Measurements from ENCODE around the gene STEAP3. TPM values are rescaled to one million over a fixed set of nuclear protein-coding genes. Genes with fewer than 3 reads are reported as not detected.

Gene STEAP3
- polyA plus RNA-seq, 2 of the 4 experiments (the other 2 are of a cell fraction), result 23.5 to 30.2 TPM

DNA sequence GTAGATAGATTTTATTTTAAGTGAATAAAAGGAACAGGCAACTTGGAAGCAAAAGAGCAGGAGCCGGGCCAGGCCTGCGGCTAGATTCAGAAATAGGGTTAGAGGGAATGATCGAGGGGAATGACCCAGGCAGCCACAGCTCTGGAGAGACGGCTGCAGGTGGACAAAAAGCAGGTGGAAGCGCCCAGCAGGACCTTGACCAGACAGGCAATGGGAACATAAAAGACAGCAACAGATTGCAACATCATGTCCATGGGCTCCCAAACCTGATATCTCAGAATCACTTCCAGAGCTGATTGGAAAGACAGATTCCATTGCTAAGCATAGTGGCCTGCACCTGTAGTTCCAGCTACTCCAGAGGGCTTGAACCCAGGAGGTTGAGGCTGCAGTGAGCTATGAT lies 28.6 kb upstream of the STEAP3 start:
- ATAC-seq (no peak), DNase-seq (ENCODE audit: low read depth in 1 of 2, low spot score in 1 of 2) (no peak), FAIRE-seq (no peak)
- Histone ChIP-seq H3K4me2 (no peak overlapping the region), H3K4me1 (peaks cover 16% of the 10 kb centered on the region), H3K9me3 (no peaks in the 10 kb centered on the region), H3K4me3 (no peak overlapping the region), H3K27ac (no peak overlapping the region)
- 73% methylated on average over 5 of the region's 5 CpGs for WGBS (ENCODE audit: missing lambda C conversion rate)
- ChIA-PET POLR2A (no interaction called here), CTCF (no interaction called here)
- TF ChIP-seq JUN (IDR thresholded peaks at IDR 0.05), result no peak

DNA sequence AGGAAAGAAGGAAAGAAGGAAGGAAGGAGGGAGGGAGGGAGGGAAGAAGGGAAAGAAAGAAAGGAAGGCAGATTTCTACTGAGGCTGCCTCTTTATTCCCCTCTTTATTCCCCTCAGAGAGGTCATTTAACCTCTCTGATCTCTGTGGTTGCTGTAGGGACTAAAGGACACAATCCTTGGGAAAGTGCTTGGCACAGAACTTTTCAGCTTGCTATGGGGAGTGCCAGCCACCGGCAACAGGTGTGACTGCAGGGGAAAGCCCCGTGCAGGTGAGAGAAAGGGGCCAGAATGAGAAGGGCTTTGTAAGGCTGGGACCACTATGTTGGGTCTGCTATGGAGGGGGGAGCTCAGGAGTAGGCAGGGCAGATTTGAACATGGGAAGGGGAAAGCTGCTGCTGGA lies 27.7 kb upstream of the STEAP3 start:
- ChIA-PET CTCF (interaction anchor here (2.2 kb wide), 1 partner anchor 21 kb away, joined by 7 read pairs; no protein-coding TSS in a partner anchor), POLR2A (no interaction called here)
- DNase-seq (ENCODE audit: low read depth in 1 of 2, low spot score in 1 of 2) (no peak), ATAC-seq (no peak), FAIRE-seq (no peak)
- TF ChIP-seq ZFP36 (IDR thresholded peaks at IDR 0.05; ENCODE audit: borderline replicate concordance, partially characterized antibody) (no peak), SREBF2 (IDR thresholded peaks at IDR 0.05) (no peak), FOSL2 (IDR thresholded peaks at IDR 0.05) (no peak), FOSL2 (CRISPR knock-in tag; IDR thresholded peaks at IDR 0.05) (no peak), ZNF302 (CRISPR knock-in tag; IDR thresholded peaks at IDR 0.05) (no peak), FOXS1 (CRISPR knock-in tag; IDR thresholded peaks at IDR 0.05) (no peak), ZSCAN20 (CRISPR knock-in tag; IDR thresholded peaks at IDR 0.05) (no peak), ESRRA (IDR thresholded peaks at IDR 0.05; ENCODE audit: borderline replicate concordance, low read length) (no peak), RARB (CRISPR knock-in tag; IDR thresholded peaks at IDR 0.05) (no peak), POLR2A (IDR thresholded peaks at IDR 0.05; ENCODE audit: low read length) (no peak), EHF (CRISPR knock-in tag; IDR thresholded peaks at IDR 0.05) (no peak)
- TF ChIP-seq, protein P1, sequence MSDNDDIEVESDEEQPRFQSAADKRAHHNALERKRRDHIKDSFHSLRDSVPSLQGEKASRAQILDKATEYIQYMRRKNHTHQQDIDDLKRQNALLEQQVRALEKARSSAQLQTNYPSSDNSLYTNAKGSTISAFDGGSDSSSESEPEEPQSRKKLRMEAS (IDR thresholded peaks at IDR 0.05), result no peak
- TF ChIP-seq, protein P2, sequence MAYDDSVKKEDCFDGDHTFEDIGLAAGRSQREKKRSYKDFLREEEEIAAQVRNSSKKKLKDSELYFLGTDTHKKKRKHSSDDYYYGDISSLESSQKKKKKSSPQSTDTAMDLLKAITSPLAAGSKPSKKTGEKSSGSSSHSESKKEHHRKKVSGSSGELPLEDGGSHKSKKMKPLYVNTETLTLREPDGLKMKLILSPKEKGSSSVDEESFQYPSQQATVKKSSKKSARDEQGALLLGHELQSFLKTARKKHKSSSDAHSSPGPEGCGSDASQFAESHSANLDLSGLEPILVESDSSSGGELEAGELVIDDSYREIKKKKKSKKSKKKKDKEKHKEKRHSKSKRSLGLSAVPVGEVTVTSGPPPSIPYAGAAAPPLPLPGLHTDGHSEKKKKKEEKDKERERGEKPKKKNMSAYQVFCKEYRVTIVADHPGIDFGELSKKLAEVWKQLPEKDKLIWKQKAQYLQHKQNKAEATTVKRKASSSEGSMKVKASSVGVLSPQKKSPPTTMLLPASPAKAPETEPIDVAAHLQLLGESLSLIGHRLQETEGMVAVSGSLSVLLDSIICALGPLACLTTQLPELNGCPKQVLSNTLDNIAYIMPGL (CRISPR knock-in tag; IDR thresholded peaks at IDR 0.05; ENCODE audit: borderline replicate concordance), result no peak
- TF ChIP-seq, protein P3, sequence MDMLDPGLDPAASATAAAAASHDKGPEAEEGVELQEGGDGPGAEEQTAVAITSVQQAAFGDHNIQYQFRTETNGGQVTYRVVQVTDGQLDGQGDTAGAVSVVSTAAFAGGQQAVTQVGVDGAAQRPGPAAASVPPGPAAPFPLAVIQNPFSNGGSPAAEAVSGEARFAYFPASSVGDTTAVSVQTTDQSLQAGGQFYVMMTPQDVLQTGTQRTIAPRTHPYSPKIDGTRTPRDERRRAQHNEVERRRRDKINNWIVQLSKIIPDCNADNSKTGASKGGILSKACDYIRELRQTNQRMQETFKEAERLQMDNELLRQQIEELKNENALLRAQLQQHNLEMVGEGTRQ (IDR thresholded peaks at IDR 0.05), result no peak
- Histone ChIP-seq H3K27ac (no peak overlapping the region), H3K4me1 (peaks cover 16% of the 10 kb centered on the region), H3K4me3 (no peak overlapping the region), H3K4me2 (no peak overlapping the region), H3K9me3 (no peaks in the 10 kb centered on the region)
- 28% methylated on average over 2 of the region's 2 CpGs for WGBS (ENCODE audit: missing lambda C conversion rate)

DNA sequence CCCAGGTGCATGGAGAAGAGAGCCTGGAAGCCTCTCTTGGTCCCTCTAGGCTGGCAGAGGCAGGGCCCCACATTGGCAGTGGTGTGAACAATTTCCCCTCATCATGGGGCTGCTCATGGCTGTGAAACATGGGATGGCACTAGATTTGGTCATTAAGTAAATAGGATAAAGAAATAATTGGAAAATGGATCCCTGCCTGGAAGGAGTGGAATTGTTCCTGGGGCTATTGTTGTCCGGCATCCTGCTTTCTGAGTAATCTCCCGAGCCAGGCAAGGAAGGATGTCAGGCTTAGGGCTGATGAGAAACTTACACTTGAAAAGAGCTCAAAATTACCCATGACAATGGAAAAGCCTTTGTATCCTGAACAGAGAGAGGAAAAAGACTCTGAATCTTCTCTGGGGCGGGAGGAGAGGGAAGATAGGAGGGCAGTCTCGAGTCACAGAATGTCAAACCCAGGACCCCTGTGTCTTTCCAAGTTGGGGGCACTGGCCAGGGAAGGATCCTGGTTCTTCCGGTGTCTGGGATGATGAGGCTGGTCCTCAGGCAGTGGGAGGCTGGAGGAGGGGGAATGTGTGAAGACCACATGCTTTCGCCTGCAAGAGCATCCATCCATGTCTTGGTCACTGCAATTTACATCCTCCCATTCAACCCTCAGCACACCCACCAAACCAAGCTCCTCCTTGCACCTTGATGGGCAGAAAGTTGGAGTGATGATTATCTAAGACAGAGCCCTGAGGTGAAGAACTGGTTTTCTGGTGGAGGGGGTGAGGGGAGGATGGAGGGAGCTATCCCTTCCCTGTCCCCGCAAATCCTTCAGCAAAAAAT lies 27.1 kb upstream of the STEAP3 start:
- peaks cover 16% of the 10 kb centered on the region for H3K4me1 ChIP-seq
- WGBS (ENCODE audit: missing lambda C conversion rate), result 39% methylated on average over 7 of the region's 7 CpGs
- no peak for DNase-seq (ENCODE audit: low read depth in 1 of 2, low spot score in 1 of 2)
- H3K9me3 ChIP-seq, result no peaks in the 10 kb centered on the region
- no peak for FAIRE-seq
- ChIA-PET POLR2A (no interaction called here), CTCF (interaction anchor here (2.2 kb wide), 1 partner anchor 21 kb away, joined by 7 read pairs; no protein-coding TSS in a partner anchor)
- TF ChIP-seq MAZ (IDR thresholded peaks at IDR 0.05; ENCODE audit: borderline replicate concordance, low read depth, low read length) (no peak), RARB (CRISPR knock-in tag; IDR thresholded peaks at IDR 0.05) (no peak), JUN (IDR thresholded peaks at IDR 0.05) (no peak), JUNB (IDR thresholded peaks at IDR 0.05) (no peak), RFX5 (IDR thresholded peaks at IDR 0.05) (no peak), CHD2 (IDR thresholded peaks at IDR 0.05; ENCODE audit: low read length, partially characterized antibody) (no peak), BHLHE40 (IDR thresholded peaks at IDR 0.05; ENCODE audit: low read depth, low read length) (no peak), GATA3 (IDR thresholded peaks at IDR 0.05; ENCODE audit: borderline replicate concordance) (no peak), HDAC2 (IDR thresholded peaks at IDR 0.05) (no peak), HOXB13 (CRISPR knock-in tag; IDR thresholded peaks at IDR 0.05; ENCODE audit: low read depth) (no peak), PHF8 (IDR thresholded peaks at IDR 0.05; ENCODE audit: borderline replicate concordance, low read depth) (no peak), CBX8 (IDR thresholded peaks at IDR 0.05) (no peak), HEYL (CRISPR knock-in tag; IDR thresholded peaks at IDR 0.05) (no peak)
- TF ChIP-seq, protein P4, sequence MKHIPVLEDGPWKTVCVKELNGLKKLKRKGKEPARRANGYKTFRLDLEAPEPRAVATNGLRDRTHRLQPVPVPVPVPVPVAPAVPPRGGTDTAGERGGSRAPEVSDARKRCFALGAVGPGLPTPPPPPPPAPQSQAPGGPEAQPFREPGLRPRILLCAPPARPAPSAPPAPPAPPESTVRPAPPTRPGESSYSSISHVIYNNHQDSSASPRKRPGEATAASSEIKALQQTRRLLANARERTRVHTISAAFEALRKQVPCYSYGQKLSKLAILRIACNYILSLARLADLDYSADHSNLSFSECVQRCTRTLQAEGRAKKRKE (CRISPR knock-in tag; IDR thresholded peaks at IDR 0.05; ENCODE audit: low read depth), result no peak
- TF ChIP-seq, protein P5, sequence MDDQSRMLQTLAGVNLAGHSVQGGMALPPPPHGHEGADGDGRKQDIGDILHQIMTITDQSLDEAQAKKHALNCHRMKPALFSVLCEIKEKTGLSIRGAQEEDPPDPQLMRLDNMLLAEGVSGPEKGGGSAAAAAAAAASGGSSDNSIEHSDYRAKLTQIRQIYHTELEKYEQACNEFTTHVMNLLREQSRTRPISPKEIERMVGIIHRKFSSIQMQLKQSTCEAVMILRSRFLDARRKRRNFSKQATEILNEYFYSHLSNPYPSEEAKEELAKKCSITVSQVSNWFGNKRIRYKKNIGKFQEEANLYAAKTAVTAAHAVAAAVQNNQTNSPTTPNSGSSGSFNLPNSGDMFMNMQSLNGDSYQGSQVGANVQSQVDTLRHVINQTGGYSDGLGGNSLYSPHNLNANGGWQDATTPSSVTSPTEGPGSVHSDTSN (IDR thresholded peaks at IDR 0.05), result no peak
- TF ChIP-seq, protein P6, sequence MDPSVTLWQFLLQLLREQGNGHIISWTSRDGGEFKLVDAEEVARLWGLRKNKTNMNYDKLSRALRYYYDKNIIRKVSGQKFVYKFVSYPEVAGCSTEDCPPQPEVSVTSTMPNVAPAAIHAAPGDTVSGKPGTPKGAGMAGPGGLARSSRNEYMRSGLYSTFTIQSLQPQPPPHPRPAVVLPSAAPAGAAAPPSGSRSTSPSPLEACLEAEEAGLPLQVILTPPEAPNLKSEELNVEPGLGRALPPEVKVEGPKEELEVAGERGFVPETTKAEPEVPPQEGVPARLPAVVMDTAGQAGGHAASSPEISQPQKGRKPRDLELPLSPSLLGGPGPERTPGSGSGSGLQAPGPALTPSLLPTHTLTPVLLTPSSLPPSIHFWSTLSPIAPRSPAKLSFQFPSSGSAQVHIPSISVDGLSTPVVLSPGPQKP (IDR thresholded peaks at IDR 0.05; ENCODE audit: low read depth, low read length), result no peak
- TF ChIP-seq, protein P7, sequence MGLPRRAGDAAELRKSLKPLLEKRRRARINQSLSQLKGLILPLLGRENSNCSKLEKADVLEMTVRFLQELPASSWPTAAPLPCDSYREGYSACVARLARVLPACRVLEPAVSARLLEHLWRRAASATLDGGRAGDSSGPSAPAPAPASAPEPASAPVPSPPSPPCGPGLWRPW (IDR thresholded peaks at IDR 0.05), result no peak
- ATAC-seq, result peak; percentile 26 to 38; a peak in 2 of 6 replicates
- H3K4me2 ChIP-seq, result peak overlapping the region; percentile 37
- no peak overlapping the region for H3K4me3 ChIP-seq
- peak overlapping the region in 1 of 2 experiments; percentile 53; a peak in 2 of 6 replicates for H3K27ac ChIP-seq

All from A549 (cell line).